Stimulated activated CD8-positive, alpha-beta memory T cell treated with anti-CD3 and anti-CD28 coated beads, Interleukin-12 subunit alpha, Interleukin-12 subunit beta, amount 100 ng/mL, for 1 hour (primary cell): Measurements from ENCODE around the gene ZNF138.
"Not testable (repeated sequence)": the region's sequence is repeated elsewhere in the genome, so short reads cannot be mapped to it uniquely, and the experiment has no call there.

Experiments used
- DNase-seq: peaks from one replicate; pipeline ENCODE4 v3.0.0-alpha.2; 2020; ENCODE audit warnings: low read depth

ZNF138 gene

GRCh38 chr7:64838691-64839090 lies 44.5 kb downstream of the ZNF138 start:
- no peak for DNase-seq

- no peak for DNase-seq
Observed at GRCh38 chr7:64839910-64840309, 45.7 kb downstream of the ZNF138 start.

GRCh38 chr7:64849250-64849923 lies 55.2 kb downstream of the ZNF138 start:
- no peak for DNase-seq

GRCh38 chr7:64849924-64850499 lies 55.8 kb downstream of the ZNF138 start:
- DNase-seq = no peak

GRCh38 chr7:64853679-64854078 lies 59.5 kb downstream of the ZNF138 start:
- no peak for DNase-seq

- no peak for DNase-seq
Observed at GRCh38 chr7:64854969-64855368, 60.7 kb downstream of the ZNF138 start.

GRCh38 chr7:64863021-64863420 lies 68.8 kb downstream of the ZNF138 start:
- DNase-seq = no peak

- DNase-seq = not testable (repeated sequence)
Observed at GRCh38 chr7:64863530-64863929, 69.3 kb downstream of the ZNF138 start.

GRCh38 chr7:64863969-64864368 lies 69.7 kb downstream of the ZNF138 start:
- no peak for DNase-seq

- DNase-seq = no peak
Observed at GRCh38 chr7:64867863-64868440, 73.7 kb downstream of the ZNF138 start.

- no peak for DNase-seq
Observed at GRCh38 chr7:64868499-64868898, 74.3 kb downstream of the ZNF138 start.

GRCh38 chr7:64869121-64869725 lies 75.0 kb downstream of the ZNF138 start:
- DNase-seq = no peak

GRCh38 chr7:64869912-64870562 lies 75.8 kb downstream of the ZNF138 start:
- DNase-seq = no peak

- no peak for DNase-seq
Observed at GRCh38 chr7:64870656-64871055, 76.4 kb downstream of the ZNF138 start.

GRCh38 chr7:64871761-64872160 lies 77.5 kb downstream of the ZNF138 start:
- DNase-seq = no peak

- DNase-seq = no peak
Observed at GRCh38 chr7:64872351-64873154, 78.3 kb downstream of the ZNF138 start.

- DNase-seq = no peak
Observed at GRCh38 chr7:64873155-64873500, 78.9 kb downstream of the ZNF138 start.

GRCh38 chr7:64873517-64873916 lies 79.3 kb downstream of the ZNF138 start:
- DNase-seq = no peak

- no peak for DNase-seq
Observed at GRCh38 chr7:64874114-64874513, 79.9 kb downstream of the ZNF138 start.

- DNase-seq = no peak
Observed at GRCh38 chr7:64874562-64875250, 80.5 kb downstream of the ZNF138 start.

- no peak for DNase-seq
Observed at GRCh38 chr7:64875258-64875657, 81.0 kb downstream of the ZNF138 start.
